HL-60 (cell line): ENCODE data around the gene ABHD17A.

Experiments
- POLR2AphosphoS5 ChIP-seq: IDR thresholded peaks from 2 replicates; pipeline ENCODE4 v1.6.1; 2012; ENCODE audit warnings: low read depth
- REST ChIP-seq: IDR thresholded peaks from 2 replicates; pipeline ENCODE4 v1.6.1; 2012; ENCODE audit warnings: low read depth; ENCODE audit not compliant: insufficient replicate concordance
- TF ChIP-seq, protein P1 (sequence below): IDR thresholded peaks from one replicate; pipeline ENCODE4 v1.5.1; 2011; ENCODE audit warnings: low read length, control low read depth, inconsistent platforms; ENCODE audit not compliant: insufficient read depth

GRCh38 chr19:1909761-1910080 lies 24.4 kb upstream of the ABHD17A start:
- no peak for TF ChIP-seq POLR2AphosphoS5
- TF ChIP-seq, protein P1, sequence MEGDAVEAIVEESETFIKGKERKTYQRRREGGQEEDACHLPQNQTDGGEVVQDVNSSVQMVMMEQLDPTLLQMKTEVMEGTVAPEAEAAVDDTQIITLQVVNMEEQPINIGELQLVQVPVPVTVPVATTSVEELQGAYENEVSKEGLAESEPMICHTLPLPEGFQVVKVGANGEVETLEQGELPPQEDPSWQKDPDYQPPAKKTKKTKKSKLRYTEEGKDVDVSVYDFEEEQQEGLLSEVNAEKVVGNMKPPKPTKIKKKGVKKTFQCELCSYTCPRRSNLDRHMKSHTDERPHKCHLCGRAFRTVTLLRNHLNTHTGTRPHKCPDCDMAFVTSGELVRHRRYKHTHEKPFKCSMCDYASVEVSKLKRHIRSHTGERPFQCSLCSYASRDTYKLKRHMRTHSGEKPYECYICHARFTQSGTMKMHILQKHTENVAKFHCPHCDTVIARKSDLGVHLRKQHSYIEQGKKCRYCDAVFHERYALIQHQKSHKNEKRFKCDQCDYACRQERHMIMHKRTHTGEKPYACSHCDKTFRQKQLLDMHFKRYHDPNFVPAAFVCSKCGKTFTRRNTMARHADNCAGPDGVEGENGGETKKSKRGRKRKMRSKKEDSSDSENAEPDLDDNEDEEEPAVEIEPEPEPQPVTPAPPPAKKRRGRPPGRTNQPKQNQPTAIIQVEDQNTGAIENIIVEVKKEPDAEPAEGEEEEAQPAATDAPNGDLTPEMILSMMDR, result no peak
- no peak for TF ChIP-seq REST
